Astrocyte of the cerebellum (primary cell): Measurements from ENCODE around the gene MMP8.
A peak's percentile ranks its signal among the peaks of the same experiment; 100 is the strongest.

Experiments
- DNase-seq: peaks from one replicate; pipeline ENCODE4 v3.0.0-alpha.2; 2011; ENCODE audit warnings: low read depth
- H3K4me3 ChIP-seq: 2 replicates; pipeline ENCODE4 v1.5.1; 2011; ENCODE audit warnings: mild to moderate bottlenecking, low read depth, low read length, moderate library complexity
- in situ Hi-C: cut with HindIII; loops from 2 replicates; pipeline ENCODE4 v1.10.0; 2017; ENCODE audit warnings: low sequenced_read_pairs
- TF ChIP-seq, protein P1 (sequence below): IDR thresholded peaks from 2 replicates; pipeline ENCODE4 v1.5.1; 2012; ENCODE audit warnings: low read length, low read depth, moderate library complexity, mild to moderate bottlenecking; ENCODE audit errors: missing control alignments

MMP8 gene, protein sequence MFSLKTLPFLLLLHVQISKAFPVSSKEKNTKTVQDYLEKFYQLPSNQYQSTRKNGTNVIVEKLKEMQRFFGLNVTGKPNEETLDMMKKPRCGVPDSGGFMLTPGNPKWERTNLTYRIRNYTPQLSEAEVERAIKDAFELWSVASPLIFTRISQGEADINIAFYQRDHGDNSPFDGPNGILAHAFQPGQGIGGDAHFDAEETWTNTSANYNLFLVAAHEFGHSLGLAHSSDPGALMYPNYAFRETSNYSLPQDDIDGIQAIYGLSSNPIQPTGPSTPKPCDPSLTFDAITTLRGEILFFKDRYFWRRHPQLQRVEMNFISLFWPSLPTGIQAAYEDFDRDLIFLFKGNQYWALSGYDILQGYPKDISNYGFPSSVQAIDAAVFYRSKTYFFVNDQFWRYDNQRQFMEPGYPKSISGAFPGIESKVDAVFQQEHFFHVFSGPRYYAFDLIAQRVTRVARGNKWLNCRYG

DNA sequence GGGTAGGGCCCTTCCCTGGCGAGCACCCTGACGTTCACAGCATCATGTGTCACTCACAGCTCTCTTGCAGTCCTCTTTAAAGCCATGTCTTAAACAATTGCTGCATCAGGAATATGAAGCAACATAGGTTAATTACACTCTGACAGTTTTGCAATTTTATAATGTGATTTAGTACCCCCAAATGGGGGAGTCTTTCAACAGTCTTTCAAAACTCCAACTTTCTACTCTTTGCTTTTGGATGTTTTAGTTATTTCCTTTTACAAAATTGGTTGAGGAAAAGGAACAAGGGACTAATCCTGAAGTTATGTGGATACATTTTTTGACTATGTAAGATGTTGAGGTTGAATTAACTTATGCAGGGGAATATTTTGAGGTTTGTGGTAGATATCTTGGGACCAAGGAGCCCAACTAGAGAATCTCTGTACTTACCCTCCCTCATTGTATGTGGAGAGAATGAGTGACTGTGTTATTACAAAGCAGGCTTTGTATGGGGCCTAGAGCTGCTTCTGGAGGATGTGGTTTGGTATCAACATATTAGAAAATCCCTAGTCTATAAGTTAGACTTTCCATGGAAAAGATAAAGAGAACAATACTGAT, at the start of gene MMP8:
Gene MMP8 (minus strand): TSS at position 51 of the 597 bp plus-strand sequence. CDS start 99 bp downstream, outside the sequence.
- in situ Hi-C loops: no loop called here
- no peak within 1 kb of the TSS for H3K4me3 ChIP-seq
- TF ChIP-seq, protein P1, sequence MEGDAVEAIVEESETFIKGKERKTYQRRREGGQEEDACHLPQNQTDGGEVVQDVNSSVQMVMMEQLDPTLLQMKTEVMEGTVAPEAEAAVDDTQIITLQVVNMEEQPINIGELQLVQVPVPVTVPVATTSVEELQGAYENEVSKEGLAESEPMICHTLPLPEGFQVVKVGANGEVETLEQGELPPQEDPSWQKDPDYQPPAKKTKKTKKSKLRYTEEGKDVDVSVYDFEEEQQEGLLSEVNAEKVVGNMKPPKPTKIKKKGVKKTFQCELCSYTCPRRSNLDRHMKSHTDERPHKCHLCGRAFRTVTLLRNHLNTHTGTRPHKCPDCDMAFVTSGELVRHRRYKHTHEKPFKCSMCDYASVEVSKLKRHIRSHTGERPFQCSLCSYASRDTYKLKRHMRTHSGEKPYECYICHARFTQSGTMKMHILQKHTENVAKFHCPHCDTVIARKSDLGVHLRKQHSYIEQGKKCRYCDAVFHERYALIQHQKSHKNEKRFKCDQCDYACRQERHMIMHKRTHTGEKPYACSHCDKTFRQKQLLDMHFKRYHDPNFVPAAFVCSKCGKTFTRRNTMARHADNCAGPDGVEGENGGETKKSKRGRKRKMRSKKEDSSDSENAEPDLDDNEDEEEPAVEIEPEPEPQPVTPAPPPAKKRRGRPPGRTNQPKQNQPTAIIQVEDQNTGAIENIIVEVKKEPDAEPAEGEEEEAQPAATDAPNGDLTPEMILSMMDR: no peak
- peak; percentile 54 for DNase-seq

DNA sequence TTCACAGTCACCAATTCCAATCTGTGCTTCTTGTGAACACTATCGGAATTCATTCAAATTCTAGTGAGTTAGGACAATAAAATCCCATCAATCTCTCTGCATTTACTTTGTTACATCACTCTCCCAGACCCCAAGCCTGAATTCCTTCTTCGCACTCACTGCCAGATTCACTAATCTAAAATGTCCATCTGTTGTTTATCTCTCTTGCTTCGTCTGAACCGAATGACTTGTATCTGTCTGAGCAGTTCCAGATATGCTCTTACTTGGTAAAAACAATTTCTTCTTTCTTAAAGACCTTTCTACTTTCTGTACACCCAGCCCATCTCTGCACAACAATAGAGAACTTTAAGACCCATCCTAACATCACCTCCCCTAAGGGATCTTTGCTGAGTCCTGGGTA, 48.6 kb upstream of the MMP8 start:
- no peak overlapping the region for H3K4me3 ChIP-seq
- in situ Hi-C loops: no loop called here
- TF ChIP-seq, protein P1: no peak
- DNase-seq: no peak

DNA sequence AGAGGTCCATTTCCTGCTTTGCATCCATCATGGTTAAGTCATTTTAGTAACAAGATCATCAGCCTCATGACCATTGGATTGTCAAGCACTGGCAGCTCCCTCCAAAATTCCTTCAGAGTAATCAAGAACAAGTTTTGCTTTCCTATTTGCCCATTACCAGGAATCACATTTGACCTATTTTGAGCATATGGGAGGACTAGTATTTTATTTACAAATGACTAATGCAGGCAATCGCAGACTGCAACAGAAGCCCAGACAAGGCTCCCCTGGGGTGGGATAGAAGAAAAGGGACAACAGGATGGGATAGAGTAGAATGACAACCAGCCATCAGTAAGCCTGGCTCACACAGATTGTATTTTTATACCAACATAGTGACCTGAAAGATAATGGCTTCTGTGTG, 46.6 kb upstream of the MMP8 start:
- in situ Hi-C loops: no loop called here
- no peak for DNase-seq
- TF ChIP-seq, protein P1: no peak
- H3K4me3 ChIP-seq: no peak overlapping the region

DNA sequence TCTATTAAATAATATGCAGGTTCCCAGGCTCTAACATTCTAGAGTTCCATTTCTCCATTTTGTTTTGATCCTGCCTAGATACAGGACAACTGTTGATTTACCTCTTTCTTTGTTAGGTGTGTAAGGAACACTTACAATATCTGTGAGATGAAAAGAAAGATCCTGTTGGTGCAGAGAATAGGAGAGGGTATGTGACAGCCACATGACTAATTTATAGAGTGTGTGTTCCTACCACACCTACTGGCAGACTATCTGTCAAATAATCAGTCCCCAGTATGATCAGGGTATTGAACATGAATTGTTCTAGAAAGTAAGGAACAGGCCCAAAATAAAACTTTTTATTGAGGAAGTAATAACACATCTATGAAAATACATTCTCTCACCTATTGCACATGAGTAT, 45.4 kb upstream of the MMP8 start:
- no peak for DNase-seq
- TF ChIP-seq, protein P1: no peak
- in situ Hi-C loops: no loop called here
- H3K4me3 ChIP-seq: no peak overlapping the region

DNA sequence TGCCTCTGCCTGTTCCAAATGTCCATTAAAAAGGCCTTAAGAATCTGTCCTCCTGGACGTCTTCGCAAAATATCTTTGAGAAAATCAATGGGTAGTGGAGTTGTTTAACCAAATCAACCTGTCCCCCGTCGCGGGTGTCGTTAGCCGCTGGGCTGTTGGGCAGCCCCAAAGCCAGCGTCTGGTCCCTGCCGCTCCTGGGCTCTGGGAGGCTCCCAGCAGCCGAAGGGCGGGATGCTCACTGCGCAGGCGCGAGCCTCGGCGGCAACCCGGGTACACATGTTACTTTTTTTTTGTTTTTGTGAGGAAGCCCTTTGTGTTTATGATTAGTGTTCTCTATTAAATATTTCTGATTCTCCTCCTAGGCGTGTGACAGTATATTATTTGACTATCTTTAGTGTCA, 43.0 kb upstream of the MMP8 start:
- no peak overlapping the region for H3K4me3 ChIP-seq
- TF ChIP-seq, protein P1: no peak
- in situ Hi-C loops: no loop called here
- DNase-seq: no peak

DNA sequence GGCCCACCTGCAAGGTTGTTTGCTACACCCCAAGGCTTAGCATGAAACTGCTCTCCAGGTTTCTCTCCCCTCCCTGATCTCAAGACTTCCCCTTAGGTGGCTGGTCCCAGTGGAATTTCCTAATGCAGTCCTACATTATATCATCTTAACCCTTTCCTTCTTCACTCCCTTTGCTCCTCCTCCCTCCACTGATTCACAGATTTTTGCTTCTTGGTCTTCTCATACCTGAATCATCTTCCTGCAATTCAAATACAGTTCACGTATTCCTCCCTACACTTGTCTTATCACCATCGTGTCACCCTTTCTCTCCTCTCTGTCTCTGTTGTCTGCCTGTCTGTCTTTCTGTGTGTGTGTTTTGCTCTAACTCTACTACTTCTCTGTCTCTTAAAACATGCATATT, 38.7 kb upstream of the MMP8 start:
- no peak for DNase-seq
- H3K4me3 ChIP-seq: no peak overlapping the region
- TF ChIP-seq, protein P1: no peak
- in situ Hi-C loops: no loop called here
